HG03175 (cell line): ENCODE measurements around the gene MN1.

Experiments used
- ATAC-seq: cut with Tn5 transposase; IDR thresholded peaks from one replicate; pipeline ENCODE4 v1.9.1; 2021; ENCODE audit warnings: mild to moderate bottlenecking, moderate library complexity; ENCODE audit not compliant: unreplicated experiment

MN1 gene

GRCh38 chr22:27801616-27802345, at the start of gene MN1:
MN1 (minus strand) TSS chr22:27801756; CDS start chr22:27800543, 1,213 bp downstream.
- ATAC-seq = no peak

- ATAC-seq = no peak
Measured at GRCh38 chr22:27850000-27850521, 48.5 kb upstream of the MN1 start.

- no peak for ATAC-seq
Measured at GRCh38 chr22:27848005-27848404, 46.4 kb upstream of the MN1 start.

- ATAC-seq = no peak
Measured at GRCh38 chr22:27846910-27847309, 45.4 kb upstream of the MN1 start.

GRCh38 chr22:27846248-27846757, 44.7 kb upstream of the MN1 start:
- ATAC-seq = no peak

GRCh38 chr22:27845644-27846043, 44.1 kb upstream of the MN1 start:
- ATAC-seq = no peak

- no peak for ATAC-seq
Measured at GRCh38 chr22:27844656-27845591, 43.4 kb upstream of the MN1 start.

GRCh38 chr22:27844256-27844655, 42.7 kb upstream of the MN1 start:
- ATAC-seq = no peak

- ATAC-seq = no peak
Measured at GRCh38 chr22:27843441-27843840, 41.9 kb upstream of the MN1 start.

GRCh38 chr22:27842669-27843431, 41.3 kb upstream of the MN1 start:
- ATAC-seq = no peak

GRCh38 chr22:27842201-27842600, 40.6 kb upstream of the MN1 start:
- ATAC-seq = no peak

GRCh38 chr22:27840436-27840835, 38.9 kb upstream of the MN1 start:
- no peak for ATAC-seq

GRCh38 chr22:27839057-27839660, 37.6 kb upstream of the MN1 start:
- ATAC-seq = no peak

GRCh38 chr22:27836181-27836580, 34.6 kb upstream of the MN1 start:
- ATAC-seq = no peak

GRCh38 chr22:27835446-27835845, 33.9 kb upstream of the MN1 start:
- ATAC-seq = no peak

- ATAC-seq = no peak
Measured at GRCh38 chr22:27834364-27835185, 33.0 kb upstream of the MN1 start.

GRCh38 chr22:27833803-27834202, 32.2 kb upstream of the MN1 start:
- no peak for ATAC-seq

- ATAC-seq = no peak
Measured at GRCh38 chr22:27832606-27833005, 31.1 kb upstream of the MN1 start.

- no peak for ATAC-seq
Measured at GRCh38 chr22:27829620-27830019, 28.1 kb upstream of the MN1 start.
